H7 (cell line): Measurements from ENCODE around the gene SORBS1. TPM values are rescaled to one million over a fixed set of nuclear protein-coding genes. Genes with fewer than 3 reads are reported as not detected.

ENCODE experiments used
- DNase-seq: peaks from one replicate; pipeline ENCODE4 v3.0.0; 2012
- H3K27me3 ChIP-seq: 2 replicates; pipeline ENCODE4 v1.6.0; 2011; ENCODE audit warnings: mild to moderate bottlenecking, low read length; ENCODE audit not compliant: control insufficient read depth, insufficient read depth
- H3K36me3 ChIP-seq: replicated peaks from 2 replicates; pipeline ENCODE4 v1.5.1; 2011; ENCODE audit warnings: low read length; ENCODE audit not compliant: control insufficient read depth, insufficient read depth
- H3K4me3 ChIP-seq: 2 replicates; pipeline ENCODE4 v1.5.1; 2011; ENCODE audit warnings: low read depth, mild to moderate bottlenecking, control low read depth, low read length, moderate library complexity; ENCODE audit not compliant: insufficient read depth
- total RNA-seq: library from RNA; depleted of rRNA; stranded (reverse); fragments of >200 nt; shearing (Covaris generic); gene quantifications from 2 replicates; pipeline ENCODE4 v1.2.3, GENCODE V29; 2014

SORBS1 gene
- total RNA-seq, 1 experiment from 2014 or later, result 10.2 TPM

GRCh38 chr10:95450188-95450587 lies 111.0 kb downstream of the SORBS1 start:
- H3K27me3 ChIP-seq, result no peaks in the 10 kb centered on the region
- H3K36me3 ChIP-seq, result no peaks in the 10 kb centered on the region
- DNase-seq, result no peak
- no peak overlapping the region for H3K4me3 ChIP-seq

GRCh38 chr10:95447685-95448084 lies 113.5 kb downstream of the SORBS1 start:
- DNase-seq, result no peak
- Histone ChIP-seq H3K4me3 (no peak overlapping the region), H3K27me3 (no peaks in the 10 kb centered on the region), H3K36me3 (no peaks in the 10 kb centered on the region)

- Histone ChIP-seq H3K36me3 (no peaks in the 10 kb centered on the region), H3K4me3 (no peak overlapping the region), H3K27me3 (no peaks in the 10 kb centered on the region)
- peak; percentile 72 for DNase-seq
Measured at GRCh38 chr10:95445837-95446486, 115.2 kb downstream of the SORBS1 start.

- Histone ChIP-seq H3K27me3 (no peaks in the 10 kb centered on the region), H3K36me3 (no peaks in the 10 kb centered on the region), H3K4me3 (no peak overlapping the region)
- no peak for DNase-seq
Measured at GRCh38 chr10:95445223-95445836, 115.8 kb downstream of the SORBS1 start.

- DNase-seq, result no peak
- no peak overlapping the region for H3K4me3 ChIP-seq
- no peaks in the 10 kb centered on the region for H3K27me3 ChIP-seq
- H3K36me3 ChIP-seq, result no peaks in the 10 kb centered on the region
Measured at GRCh38 chr10:95444792-95445191, 116.4 kb downstream of the SORBS1 start.

- DNase-seq, result no peak
- Histone ChIP-seq H3K4me3 (no peak overlapping the region), H3K36me3 (no peaks in the 10 kb centered on the region), H3K27me3 (no peaks in the 10 kb centered on the region)
Measured at GRCh38 chr10:95443636-95444035, 117.5 kb downstream of the SORBS1 start.

GRCh38 chr10:95442341-95442740 lies 118.8 kb downstream of the SORBS1 start:
- no peak for DNase-seq
- no peaks in the 10 kb centered on the region for H3K27me3 ChIP-seq
- H3K4me3 ChIP-seq, result no peak overlapping the region
- H3K36me3 ChIP-seq, result no peaks in the 10 kb centered on the region

GRCh38 chr10:95441547-95441923 lies 119.6 kb downstream of the SORBS1 start:
- no peak overlapping the region for H3K4me3 ChIP-seq
- no peak for DNase-seq
- no peaks in the 10 kb centered on the region; the same call in 1 of the 2 replicates for H3K36me3 ChIP-seq
- no peaks in the 10 kb centered on the region for H3K27me3 ChIP-seq

GRCh38 chr10:95440756-95441546 lies 120.2 kb downstream of the SORBS1 start:
- no peak for DNase-seq
- Histone ChIP-seq H3K36me3 (no peaks in the 10 kb centered on the region; the same call in 1 of the 2 replicates), H3K4me3 (no peak overlapping the region), H3K27me3 (no peaks in the 10 kb centered on the region)

- Histone ChIP-seq H3K36me3 (no peaks in the 10 kb centered on the region; the same call in 1 of the 2 replicates), H3K27me3 (no peaks in the 10 kb centered on the region), H3K4me3 (no peak overlapping the region)
- DNase-seq, result no peak
Measured at GRCh38 chr10:95440038-95440725, 121.0 kb downstream of the SORBS1 start.

GRCh38 chr10:95438781-95439180 lies 122.4 kb downstream of the SORBS1 start:
- H3K27me3 ChIP-seq, result no peaks in the 10 kb centered on the region
- no peak overlapping the region for H3K4me3 ChIP-seq
- no peak for DNase-seq
- H3K36me3 ChIP-seq, result no peaks in the 10 kb centered on the region; the same call in 1 of the 2 replicates

GRCh38 chr10:95437669-95438068 lies 123.5 kb downstream of the SORBS1 start:
- no peak overlapping the region for H3K4me3 ChIP-seq
- no peak for DNase-seq
- H3K27me3 ChIP-seq, result no peaks in the 10 kb centered on the region
- H3K36me3 ChIP-seq, result no peaks in the 10 kb centered on the region; the same call in 1 of the 2 replicates

GRCh38 chr10:95435548-95436279 lies 125.5 kb downstream of the SORBS1 start:
- no peak overlapping the region for H3K4me3 ChIP-seq
- no peak for DNase-seq
- H3K36me3 ChIP-seq, result no peaks in the 10 kb centered on the region; the same call in none of the 2 replicates
- H3K27me3 ChIP-seq, result no peaks in the 10 kb centered on the region

- Histone ChIP-seq H3K4me3 (no peak overlapping the region), H3K36me3 (peaks cover under 1% of the 10 kb centered on the region), H3K27me3 (no peaks in the 10 kb centered on the region)
- no peak for DNase-seq
Measured at GRCh38 chr10:95434583-95434982, 126.6 kb downstream of the SORBS1 start.
